GM21367 (cell line): Measurements from ENCODE around the gene RAB11FIP2.

Source experiments
- ATAC-seq: cut with Tn5 transposase; IDR thresholded peaks from one replicate; pipeline ENCODE4 v1.9.1; 2021; ENCODE audit not compliant: unreplicated experiment

RAB11FIP2 gene

DNA sequence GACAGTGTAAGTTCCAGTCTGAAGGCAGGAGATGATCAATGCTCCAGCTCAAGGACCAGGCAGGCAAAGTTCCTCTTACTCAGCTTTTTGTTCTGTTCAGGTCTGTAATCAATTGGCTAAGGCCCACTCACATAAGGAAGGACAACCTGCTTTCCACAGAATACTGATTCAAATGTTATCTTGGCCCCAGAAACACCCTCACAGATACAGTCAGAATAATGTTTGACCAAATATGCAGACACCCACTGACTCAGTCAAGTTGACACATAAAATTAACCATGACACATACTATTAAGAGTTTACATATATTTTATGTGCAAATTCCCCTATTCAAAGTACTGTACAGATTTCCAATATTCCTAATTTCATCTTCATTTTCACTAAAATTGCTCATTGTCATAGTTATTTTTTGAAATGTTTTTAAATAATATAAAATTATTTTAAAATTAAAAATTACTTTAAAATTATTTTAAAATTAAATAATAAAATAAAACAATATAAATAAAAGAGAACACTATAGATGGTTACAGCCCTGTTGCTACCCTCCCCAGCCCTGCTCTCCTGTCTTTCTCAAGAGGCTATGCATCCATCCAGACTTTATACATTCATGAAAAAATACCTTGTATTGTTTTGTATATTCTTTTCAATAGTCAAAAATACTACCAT lies 59.4 kb downstream of the RAB11FIP2 start:
- ATAC-seq: no peak

DNA sequence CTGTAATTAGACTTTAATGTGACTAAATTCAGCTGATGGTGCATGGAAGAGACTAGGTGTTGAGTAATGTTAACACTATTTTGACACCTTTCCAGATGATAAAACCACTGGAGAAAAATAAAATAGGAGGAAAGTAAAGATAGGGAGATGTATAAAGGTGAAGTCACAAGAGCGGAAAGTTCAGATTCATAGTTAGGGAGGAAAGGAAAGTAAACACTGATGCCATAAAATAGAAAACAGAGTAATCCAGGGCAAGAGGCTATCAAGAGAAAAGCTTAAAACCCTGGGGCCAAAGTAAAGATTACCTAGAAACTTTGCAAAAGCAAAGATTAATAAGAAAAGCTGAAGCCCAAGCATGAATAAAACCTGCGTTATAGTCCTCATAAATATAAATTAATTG lies 62.8 kb downstream of the RAB11FIP2 start:
- no peak for ATAC-seq

DNA sequence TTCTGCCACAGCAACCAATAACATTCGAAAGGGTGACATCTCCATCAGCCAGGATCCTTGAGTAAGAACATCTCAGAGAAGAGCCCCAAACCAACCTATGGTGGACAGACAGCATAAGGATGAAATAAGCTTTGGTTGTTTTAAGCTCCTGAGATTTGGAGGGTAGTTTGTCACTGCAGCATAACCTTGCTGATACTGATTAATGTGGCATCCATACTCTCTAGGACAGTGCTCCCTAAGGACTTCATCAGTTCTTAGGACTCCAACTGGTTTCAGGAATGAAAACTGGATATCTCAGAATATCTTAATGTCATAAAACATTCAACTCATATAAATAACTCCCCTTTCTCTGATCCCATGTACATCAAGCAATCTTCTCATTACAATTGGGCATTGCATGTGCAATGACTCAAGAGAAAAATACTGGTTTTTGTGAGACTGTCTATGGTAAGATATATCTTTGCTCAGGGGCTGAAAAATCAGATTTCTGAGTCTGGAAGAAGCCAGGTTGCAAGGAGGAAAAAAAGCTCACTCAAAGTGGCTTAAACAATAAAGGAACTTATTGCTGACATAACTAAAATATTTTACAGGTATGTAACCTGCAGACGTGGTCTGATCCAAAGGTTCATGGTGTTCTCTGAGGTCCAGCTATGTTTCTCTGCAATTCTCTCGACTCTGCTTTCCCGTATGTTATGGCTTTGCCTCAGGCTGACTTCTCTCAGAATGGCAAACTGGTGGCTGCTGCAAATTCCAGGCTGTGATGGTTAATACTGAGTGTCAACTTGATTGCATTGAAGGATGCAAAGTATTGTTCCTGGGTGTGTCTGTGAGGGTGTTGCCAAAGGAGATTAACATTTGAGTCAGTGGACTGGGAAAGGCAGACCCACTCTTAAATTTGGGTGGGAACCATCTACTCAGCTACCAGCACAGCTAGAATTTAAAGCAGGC lies 65.7 kb downstream of the RAB11FIP2 start:
- ATAC-seq: no peak

DNA sequence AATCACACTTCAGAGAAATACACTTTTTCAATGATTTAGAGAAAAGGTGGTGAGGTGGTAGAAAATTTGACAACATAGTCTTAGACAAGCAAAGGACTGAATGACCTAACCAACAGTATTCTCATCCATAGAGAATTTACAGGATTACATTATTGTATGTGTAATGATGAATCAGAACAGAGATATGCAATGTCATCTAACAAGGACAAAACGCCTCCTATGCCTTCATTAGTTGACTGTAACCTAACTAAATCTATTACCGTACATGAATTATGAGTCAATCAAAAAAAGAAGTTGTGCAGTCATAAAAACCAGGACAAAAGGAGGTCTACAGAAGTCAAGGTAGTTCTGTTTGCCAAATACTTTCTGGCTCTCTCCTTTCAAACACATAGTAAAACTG lies 66.5 kb downstream of the RAB11FIP2 start:
- ATAC-seq: no peak

DNA sequence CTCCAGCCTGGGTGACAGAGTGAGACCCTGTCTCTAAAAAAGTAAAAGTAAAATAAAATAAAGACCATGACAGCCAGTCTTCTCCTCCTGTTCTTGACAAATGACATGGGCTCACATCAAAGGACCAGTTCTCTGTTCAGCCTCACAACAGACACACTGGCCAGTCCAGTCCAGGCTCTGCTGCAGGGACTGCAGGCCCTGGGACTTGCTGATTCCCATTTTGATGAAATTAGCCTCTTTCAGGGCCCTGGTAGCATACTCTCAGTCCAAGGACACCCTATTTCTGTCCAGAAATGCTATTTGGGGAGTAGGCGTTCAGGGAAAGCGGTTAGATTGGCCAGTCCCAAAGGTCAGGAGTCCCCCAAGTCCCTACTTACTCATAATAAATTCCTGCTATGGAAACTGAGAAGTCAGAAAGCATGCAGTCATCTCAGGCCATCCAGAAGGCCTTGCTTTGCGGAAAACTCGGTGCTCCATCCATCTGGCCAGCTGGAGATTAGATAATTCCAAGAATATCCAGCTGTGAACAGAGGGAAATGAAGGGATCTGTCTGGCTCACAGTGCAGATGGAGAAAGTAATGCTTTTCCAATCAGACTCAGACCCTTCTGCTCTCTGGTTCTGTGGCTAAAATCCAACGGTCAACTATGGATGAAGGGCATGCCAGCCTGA lies 74.4 kb downstream of the RAB11FIP2 start:
- no peak for ATAC-seq

DNA sequence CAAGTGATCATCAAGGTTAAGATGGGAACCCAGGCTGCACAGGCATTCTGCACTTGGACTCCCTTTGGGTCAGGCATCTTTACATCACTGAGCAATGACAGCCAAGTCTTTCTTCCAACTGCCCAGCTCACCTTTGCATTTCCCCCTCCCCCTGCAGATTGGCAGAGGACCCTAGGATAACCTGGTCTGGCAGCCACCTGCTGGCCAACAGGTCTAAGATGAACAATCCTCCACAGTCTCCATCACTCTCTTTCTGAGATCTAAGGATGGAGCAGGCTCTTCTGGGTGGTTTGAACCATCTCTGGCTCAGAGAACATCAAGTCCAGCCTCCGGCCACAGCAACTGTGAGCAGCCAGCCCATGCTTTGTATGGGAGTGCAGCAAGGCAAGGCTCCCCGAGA lies 75.8 kb downstream of the RAB11FIP2 start:
- no peak for ATAC-seq

DNA sequence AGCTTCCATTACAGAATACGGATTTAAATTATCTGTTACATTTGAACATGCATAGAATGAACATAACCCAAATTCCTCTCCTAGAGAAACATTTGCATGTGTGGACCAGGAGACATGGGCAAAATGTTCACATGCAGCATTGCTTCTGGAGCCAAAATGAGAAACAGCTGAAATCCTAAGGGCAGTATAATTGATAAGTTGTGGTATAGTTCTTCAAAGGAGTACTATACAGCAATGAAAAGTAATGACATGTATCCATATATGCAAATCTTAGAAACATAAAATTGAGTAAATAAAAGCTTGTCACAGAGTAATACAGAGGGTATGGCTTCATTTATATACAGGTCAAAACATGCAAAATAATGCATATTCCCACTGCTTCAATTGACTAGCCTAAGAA lies 77.1 kb downstream of the RAB11FIP2 start:
- no peak for ATAC-seq

DNA sequence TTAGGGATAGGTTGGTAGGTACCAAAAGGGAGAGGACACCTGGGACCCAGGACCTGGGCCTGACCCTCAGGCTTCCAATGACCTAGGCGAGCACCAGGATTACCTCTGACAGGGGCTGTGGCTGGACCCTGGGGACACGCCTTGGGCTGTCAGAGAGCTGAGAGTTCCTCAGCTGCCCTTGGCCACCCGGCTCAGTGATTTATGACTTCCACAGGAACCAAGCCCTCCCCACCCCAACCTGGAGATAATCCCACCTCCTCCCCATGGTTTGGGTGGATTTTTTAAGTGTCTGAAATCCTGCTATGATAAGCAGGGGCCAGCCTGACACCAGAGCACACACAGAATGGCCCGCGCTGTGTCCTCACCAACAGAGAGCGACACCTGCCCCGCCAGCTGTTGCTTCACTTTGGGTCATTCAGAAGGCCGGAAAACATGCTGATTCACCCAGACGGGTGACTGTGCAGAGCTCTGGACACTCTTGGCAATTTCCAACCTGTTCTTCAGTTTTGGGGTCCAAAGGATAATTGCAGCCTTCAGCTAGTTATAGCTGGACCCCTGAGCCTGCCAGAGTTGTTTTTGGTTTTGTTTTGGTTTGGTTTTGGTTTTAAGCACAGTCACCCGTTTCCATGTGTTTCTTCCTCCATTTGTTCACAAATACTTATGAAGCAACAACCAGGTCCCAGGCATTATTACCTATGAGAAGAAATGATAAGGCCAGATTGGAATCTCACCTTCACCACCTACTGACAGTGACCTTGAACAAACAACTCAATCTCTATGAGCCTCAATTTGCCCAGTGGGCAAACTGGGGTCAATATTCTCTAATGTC lies 78.2 kb downstream of the RAB11FIP2 start:
- ATAC-seq: no peak

DNA sequence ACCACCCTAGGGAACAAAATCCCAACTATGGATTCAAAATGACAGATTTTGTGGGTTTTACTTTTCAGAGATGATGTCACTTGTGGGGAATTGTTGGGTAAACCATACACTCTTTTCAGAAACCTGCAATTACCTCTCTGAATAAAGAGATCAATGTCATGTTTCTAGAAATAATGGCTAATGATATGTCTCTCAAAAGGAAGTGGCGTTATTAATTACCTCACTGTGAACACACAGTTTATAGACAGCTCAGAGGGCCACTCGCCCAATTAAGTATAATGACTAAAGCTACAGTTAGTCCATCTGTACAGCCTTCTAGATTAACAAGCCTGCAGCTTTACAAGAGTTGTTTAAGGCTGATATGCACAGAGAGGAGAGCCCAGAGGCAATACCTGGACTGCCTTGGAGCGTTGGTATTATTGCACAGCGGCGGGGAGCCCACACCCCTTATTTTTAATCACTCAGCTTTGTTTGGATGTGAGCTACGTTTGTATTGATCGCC lies 79.5 kb downstream of the RAB11FIP2 start:
- ATAC-seq: no peak

DNA sequence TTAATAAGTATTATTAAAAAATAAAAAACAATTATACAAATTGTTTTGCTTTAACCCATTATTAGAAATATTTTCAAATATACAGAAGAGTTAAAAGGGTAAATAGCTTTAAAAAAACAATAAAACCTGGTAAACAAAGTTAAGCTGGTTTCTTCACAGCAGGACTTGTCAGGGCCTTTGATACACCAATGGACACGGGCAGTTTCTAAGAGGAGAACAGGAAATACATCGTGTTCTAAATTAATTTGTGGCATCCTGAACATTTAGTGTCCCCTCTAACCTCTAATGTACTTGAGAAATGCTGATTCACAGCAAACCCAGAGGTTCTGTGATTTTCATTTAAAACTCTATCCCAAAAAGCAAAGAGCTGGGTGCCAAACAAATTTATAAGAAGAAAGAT lies 80.8 kb downstream of the RAB11FIP2 start:
- ATAC-seq: no peak

DNA sequence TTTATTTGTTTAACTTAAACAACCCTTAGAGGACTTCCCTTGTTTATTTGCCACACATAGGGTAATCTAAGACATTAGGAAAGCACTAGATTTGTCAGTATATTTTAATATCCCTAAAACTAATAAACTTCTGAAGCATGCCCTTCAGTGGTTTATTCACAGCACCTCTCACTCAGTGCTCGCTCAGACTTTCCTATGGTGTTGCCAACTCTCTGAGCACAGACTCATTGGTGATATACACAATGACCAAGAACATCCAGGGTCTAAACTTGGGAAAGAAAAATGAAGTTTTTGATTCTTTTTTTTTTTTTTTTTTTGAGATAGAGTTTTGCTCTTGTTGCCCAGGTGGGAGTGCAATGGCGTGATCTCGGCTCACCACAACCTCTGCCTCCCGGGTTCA lies 82.2 kb downstream of the RAB11FIP2 start:
- no peak for ATAC-seq

DNA sequence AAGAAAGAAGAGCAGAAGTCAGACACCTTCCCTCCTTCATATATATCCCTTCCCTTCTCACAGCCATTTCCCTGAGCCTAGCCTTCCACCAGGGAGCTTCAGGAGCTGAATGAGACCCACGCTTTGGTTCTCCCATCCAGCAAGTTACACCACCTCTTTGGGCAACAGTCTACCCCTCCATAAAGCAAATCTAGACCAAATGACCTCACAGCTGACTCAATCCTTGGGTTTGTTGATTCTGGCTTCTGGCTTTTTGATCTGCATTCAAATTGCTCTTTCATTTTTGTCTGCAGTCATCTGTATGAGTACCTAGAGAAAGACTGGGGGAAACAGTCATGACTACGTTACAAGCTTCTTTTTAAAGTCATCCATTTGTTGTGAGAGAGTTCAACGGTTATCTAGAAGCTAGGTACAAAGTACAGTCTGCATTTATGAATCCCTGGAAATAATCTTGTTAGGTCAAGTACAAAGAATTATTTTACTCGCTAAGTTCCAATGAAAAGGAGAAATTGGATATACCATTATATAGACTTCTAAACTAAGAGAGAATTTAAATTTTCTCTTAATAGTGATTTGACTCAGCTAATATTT lies 86.3 kb downstream of the RAB11FIP2 start:
- no peak for ATAC-seq

DNA sequence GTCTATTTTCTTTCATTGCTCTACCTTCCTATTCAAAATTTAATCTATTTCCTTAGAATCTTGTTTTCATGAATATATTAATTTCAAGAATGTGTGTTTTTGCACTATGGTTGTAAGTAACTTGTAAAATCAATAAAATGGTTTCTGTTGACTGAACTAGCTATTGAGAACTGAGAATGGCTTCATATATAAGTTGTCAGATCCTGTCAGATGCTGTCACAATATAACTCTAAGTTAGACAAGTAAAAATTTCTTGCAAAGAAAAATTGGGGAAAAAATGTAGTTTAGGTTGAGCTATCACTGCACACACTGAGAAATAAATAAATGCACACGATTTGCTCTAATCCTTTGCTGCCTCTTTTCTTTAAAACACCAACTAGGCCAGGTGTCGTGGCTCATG lies 89.8 kb downstream of the RAB11FIP2 start:
- ATAC-seq: no peak

DNA sequence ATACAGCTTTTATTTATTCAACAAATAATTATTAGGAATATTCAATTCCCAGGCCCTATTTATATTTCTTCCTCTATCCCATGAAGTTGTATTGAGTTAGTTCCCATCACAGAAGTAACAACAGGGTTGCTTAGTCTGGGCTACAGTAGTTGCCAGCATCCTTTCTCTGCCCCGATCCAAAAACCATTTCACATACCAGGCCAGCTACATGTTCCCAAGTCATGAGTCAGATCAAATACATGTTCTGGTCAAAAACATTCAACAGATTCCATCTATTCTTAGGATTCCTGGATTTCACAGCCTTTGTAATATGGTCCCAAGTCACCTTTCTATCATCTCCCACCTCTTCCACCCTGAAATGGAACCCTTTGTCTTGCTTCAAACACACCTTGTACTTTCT lies 91.6 kb downstream of the RAB11FIP2 start:
- ATAC-seq: no peak
